Fibroblast of skin of back (primary cell): ENCODE data around the gene MCM10.
"Not testable (repeated sequence)": the region's sequence is repeated elsewhere in the genome, so short reads cannot be mapped to it uniquely, and the experiment has no call there.

ENCODE experiments used
- DNase-seq: peaks from one replicate; pipeline ENCODE4 v3.0.0-alpha.2; 2013

MCM10 gene

DNA sequence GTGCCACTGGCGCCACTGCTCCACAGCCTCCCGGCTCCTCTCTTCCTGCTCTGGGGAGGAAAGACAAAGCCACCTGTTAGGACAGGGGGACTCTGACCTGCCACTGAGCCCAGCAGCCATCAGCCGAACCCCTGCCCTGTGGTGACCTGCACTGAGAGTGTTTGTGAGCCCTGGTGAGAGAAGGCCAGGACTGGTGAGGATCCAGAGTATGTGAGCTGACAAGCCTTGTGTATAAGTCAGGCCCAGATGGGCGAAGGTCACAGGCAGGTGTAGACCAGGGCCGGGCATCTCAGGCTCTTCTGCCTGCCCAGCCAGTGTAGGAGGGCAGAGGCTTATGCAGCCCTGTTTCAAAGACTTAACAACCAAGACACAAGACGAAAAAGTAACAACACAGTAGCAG, 60.8 kb downstream of the MCM10 start:
- no peak for DNase-seq

DNA sequence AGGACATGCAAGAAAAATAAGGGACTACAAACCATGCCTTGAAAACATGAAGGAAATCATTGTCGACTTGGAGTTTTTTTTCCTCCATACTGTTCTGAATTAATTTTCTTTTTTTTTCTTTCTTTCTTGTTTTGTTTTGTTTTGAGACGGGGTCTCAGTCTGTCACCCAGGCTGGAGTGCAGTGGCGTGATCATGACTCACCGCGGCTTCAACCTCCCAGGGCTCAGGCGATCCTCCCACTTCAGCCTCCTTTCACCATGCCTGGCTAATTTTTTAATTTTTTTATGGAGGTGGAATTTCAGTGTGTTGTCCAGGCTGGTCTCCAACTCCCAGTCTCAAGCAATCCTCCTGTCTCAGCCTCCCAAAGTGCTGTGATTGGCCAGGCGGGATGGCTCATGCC, 61.2 kb downstream of the MCM10 start:
- DNase-seq, result no peak

DNA sequence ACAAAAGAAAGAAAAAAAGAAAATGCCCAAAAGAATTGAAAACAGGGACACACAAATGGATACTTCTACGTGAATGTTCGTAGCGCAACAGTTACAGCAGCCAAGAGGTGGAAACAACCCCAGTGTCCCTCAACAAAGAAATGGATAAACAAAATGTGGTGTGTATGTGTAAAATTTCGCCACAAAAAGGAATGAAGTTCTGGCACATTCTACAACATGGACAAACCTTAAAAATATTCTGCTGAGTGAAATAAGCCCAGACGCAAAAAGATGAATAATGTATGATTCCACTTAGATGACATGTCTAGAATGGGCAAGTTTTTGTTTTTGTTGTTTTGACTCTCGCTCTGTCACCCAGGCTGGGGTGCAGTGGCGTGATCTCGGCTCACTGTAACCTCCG, 61.9 kb downstream of the MCM10 start:
- DNase-seq, result no peak

DNA sequence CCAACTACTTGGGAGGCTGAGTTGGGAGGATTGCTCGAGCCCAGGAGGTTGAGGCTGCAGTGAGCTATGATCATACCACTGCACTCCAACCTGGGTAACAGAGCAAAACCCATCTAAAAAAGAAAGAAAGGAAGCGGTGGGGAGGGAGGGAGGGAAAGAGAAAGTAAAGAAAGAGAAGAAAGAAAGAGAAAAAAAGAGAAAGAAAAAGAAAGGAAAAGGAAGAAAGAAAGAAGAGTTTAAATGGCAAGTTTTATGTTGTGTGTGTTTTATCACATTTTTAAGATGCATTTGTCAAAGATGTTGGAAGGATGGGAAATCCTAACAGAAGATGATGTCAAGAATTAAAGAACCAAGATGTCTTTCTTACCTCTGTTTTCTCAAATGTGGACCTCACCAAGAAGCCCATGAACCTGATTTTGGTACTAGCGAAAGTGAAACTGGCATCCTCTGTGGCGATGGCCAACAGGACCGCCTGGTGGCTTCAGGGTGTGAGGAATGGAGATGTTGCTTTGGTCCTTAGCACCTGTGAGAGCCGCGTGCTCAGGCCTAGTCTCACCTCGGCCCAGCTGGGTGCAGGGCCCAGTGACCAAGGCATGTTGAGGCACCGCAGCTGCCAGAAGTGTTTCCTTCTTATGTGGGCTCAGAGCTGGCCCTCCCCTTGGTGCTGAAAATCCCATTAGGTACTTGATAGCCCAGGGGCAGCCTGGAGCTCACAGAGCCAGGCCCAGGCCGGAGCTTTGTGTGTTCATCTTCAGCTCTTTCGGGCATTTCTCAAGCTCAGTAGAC, 63.0 kb downstream of the MCM10 start:
- DNase-seq, result no peak

DNA sequence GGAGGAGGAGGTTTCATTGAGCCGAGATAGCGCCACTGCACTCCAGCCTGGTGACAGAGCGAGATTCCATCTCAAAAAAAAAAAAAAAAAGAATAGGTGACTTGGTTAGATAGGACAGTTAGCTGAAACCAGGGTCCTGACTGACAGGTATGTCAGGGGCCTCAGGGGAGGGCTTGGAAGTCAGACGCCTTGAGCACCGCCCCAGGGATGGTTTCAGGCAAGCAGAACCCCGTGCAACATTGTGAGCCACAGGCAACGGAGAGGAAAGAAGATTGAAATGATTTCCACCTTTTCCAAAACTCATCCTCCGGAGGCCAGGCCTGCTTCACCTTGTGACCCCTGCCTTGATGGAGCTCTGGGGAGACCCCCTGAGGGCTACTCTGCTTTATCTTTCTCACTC, 64.2 kb downstream of the MCM10 start:
- DNase-seq, result no peak

DNA sequence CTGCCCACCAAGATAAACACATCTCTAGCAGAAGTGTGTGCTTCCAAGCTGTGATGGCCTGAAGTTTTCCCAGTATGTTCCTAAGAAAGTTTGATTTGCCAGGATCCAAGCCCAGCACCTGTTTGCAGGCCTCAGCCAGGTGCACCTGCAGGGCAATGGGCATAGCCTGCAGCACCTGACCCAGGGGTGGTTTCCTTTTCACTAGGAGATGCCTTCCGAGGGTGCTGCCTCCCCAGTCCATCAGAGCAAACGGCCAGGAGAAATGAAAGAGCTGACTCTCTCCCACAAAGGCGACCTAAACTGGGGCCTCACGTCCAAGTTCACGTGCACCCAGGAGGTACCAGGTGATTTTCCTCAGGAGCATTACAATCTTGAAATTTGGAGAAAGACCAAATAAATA, 65.7 kb downstream of the MCM10 start:
- no peak for DNase-seq

DNA sequence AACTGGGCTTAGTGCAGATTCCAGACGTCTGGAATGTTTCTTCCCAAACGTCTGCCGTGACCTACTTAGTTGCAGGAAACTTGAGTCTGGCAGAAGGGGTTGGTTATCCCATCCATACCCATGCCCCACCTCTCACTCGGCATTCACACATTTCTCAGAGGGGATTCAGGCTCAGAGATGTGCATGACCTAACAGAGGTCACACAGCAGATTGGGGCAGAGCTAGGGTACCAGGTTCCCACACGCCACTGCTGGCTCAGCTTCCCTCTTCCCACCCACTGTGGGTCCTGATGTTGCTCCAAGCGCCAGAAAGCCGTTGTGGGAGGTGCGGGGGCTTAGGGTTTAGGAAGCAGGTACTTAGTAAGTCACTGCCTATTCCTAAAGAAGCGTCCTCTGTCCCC, 69.8 kb downstream of the MCM10 start:
- no peak for DNase-seq

DNA sequence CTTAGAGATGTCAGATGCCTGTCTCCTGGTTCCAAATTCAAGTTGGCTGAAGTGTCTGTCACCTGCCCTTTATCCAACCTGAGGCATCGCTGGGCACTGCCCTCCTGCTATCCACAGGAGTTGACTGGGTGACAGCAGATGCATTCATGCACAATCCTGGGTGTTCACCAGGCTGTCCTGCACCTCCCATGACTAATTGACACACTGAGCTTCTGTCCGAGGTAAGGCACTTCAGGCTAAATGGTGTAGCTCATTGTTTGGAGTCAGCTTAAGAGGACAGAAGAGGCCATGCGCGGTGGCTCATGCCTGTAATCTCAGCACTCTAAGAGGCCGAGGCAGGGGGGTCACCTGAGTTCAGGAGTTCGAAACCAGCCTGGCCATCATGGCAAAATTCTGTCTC, 70.5 kb downstream of the MCM10 start:
- DNase-seq, result no peak

DNA sequence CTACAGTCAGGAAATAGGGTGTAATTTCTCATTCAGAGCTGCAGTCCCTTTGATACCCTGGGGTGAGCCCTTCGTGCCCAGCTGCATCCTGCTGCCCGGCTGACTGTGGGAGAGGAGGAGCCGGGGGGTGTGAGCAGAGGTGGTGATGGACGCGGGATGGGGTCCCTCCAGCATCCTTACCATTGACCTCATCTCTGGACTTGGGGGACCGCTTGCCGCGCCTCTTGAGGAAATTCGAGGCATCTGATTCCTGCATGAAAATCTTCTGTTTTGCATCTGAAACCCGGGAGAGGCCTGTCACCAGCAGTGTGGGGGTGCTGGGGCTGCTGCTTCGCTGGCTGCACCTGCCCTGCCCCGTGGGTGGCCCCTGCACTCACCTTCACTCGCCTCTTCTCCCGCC, 72.0 kb downstream of the MCM10 start:
- no peak for DNase-seq

DNA sequence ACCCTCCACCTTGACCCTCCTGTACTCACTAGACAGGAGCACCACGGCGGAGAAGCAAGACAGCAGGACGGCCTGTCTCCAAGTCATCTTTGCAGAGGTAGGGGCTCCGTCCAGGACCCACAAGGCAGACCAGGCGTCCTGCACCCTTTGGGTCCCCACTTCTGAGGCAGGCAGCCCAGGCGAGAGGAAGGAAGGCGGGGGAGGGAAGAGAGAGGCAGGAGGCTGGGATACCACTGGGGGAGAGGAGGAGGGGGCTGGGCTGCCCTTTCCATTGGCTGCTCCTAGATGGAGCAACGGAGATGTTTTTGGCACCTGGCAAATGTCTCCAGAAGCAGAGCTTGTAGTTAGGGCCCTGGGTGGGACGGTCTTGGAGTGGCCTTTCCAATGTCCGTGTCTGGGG, 72.8 kb downstream of the MCM10 start, which contains the start of gene UCMA:
Gene UCMA, minus strand, starts transcription at position 203 of the 400 bp plus-strand sequence. Its CDS starts 116 bp downstream, at position 87.
- DNase-seq, result no peak

DNA sequence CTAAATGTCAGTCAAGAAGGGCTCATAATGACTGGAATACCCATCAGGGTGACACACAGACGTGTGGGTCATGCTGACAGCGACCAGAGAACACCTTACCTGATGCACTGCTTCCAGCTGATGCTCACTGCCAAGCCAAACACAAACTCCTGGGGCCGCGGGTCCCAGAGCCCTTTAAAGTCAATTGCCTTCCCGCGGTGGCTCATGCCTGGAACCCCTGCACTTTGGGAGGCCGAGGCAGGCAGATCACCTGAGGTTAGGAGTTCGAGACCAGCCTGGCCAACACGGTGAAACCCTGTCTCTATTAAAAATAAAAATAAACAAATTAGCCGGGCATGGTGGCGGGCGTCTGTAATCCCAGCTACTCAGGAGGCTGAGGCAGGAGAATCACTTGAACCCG, 73.4 kb downstream of the MCM10 start:
- DNase-seq, result not testable (repeated sequence)

DNA sequence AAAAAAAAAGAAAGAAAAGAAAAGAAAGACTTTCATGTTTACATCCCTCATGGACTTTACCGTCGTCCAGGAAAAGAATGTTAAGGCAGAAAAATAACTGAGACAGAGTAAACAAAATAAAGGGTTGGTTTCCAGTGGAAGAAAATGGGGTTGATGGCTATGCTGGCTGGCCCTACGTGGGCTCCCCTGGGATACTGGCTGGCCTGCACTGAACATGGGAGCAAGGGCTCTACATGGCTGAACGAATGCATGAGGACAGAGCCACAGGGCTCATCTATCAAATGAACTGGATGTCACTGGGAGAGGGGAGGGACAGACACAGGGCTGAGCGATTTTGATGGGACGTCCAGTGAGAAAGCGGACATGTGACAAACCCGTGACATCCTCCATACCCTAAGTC, 75.3 kb downstream of the MCM10 start:
- DNase-seq, result no peak

DNA sequence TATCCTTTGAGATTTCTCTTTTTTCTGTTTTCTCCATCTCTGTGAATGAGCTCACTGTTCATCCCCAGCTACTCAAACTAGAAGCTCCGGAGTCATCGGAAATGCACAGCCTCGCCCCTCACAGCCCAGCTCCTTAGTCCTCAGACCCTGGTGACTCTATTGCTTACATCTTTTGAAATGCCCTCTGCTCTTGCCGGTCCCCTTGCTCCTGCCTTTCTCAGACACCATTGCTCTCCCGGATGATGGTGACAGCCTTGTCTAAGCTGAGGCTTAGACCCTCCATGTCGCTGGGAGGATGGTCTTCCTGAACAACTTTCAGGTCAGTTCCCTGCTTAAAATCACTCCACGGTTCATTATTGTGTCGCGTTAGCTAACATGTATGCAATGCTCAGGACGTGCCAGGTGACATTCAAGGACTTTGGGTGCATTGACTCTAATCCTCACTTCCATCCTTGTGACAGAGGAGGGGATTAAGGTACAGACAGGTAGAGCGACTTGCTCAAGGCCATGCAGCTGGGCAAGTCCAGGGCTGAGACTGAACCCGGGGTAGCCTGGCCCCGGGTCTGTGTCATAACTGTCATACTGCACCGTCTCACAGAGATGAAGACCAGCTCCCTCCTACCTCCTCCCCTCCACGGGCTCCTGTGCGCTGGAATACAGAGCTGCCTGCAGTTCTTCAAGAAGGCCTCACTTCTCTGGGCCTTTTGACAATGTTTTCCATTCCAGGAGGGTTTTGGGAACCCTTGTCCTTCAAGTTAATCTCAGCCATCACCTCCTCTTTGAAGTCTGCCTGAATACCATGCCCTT, 77.1 kb downstream of the MCM10 start:
- no peak for DNase-seq

DNA sequence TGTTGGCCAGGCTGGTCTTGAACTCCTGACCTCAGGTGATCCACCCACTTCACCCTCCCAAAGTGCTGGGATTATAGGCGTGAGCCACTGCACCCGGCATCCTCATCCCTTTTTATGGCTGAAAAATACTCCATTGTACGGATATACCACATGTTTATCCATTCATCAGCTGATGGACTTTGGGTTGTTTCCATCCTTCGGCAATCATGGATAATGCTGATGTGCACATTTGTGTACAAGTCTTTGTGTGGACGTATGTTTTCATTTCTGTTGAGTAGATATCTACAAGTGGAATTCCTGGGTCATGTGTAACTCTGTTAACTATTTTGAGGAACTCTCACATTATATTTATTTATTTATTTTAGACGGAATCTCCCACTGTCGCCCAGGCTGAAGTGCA, 78.6 kb downstream of the MCM10 start:
- no peak for DNase-seq

DNA sequence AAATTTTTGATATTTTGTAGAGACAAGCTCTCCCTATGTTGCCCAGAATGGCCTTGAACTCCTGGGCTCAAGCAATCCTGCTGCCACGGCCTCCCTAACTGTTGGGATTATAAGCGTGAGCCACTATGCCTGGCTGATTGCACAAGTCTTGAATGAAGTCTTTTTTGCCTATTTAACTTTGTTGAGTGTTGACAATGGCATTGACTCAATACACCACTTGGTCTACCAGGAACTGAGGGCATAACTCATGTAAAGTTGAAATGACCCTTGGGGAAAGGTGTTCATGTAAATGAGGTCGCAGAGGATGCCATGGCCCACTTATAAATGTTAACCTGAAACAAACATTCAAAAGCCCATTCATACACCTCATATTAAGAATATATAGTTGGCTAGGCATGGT, 80.3 kb downstream of the MCM10 start:
- DNase-seq, result no peak

DNA sequence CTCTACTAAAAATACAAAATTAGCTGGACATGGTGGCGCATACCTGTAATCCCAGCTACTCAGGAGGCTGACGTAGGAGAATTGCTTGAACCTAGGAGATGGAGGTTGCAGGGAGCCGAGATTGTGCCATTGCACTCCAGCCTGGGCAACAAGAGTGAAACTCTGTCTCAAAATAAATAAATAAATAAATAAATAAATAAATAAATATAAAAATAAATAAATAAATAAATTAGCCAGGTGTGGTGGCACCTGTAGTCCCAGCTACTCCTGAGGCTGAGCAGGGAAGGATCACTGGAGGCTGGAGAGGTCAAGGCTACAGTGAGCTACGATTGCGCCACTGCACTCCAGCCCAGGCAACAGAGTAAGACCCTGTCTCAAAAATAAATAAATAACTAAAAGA, 80.9 kb downstream of the MCM10 start:
- DNase-seq, result not testable (repeated sequence)

DNA sequence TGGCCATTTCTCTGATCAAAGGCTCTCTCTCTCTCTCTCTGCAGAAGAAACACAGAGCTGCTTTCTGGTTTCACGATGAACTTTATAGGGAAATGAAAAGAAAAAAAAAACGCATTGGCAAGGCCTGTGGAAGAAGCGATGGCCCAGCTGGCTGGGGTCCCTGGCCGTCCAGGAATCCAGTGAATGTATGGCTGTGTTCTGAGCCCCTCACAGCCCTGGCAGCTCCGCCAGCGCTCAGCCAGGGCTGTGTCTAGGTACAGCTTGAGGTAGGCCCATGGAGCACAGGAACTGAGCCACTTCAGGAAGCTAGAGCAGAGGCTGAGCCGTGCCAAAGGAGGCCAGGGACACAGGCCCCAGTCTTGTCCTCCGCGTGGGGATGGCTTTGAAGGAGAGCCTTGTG, 85.9 kb downstream of the MCM10 start:
- no peak for DNase-seq

DNA sequence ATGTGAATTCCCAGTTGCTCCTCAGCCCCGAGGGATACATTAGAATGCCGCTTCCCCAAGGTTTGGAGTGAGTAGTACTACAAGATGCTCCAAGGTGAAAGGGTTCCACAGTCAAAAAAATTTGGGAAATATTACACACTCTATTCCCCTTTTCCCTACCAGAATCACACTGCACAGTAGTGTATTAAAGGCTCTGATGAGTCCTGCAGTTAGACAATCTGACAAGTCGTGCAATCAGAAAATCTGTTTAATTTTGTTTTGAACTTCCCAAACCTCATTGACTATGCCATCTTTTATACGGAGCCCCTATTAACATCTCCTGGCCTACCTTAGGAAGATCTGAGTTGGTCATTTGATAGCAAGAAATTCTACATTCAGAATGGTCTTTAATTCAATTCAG, 86.4 kb downstream of the MCM10 start:
- DNase-seq, result no peak

DNA sequence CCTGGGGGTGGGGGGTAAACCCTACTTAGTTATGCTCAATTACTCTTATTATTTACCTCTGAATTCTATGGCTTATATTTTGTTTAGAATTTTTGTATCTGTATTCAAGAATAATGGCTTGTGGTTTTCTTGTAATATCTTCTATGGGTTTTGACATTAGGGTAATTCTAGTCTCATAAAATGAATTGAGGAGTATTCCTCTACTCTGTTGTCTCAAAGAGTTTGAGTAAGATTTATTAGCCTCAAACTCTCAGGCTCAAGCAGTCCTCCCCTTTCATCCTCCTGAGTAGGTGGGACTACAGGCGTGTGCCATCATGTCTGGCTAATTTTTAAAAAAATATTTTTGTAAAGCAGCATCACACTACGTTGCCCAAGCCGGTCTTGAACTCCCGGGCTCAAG, 92.4 kb downstream of the MCM10 start:
- no peak for DNase-seq

DNA sequence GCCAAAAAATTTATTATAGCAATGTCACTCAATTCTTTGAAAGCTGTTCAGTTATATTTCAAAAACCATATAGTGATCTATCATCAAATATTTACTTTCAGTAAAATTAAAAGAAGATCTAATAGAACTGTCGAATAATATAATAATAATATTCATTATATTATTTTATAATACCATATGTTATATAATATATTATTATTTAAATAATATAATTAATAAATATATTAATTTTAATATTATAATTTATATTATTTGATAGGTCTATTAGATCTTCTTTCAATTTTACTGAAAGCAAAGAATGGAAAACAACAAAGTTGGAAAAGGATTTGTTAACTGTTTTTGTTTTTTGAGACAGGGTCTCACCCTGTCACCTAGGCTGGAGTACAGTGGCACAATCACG, 95.3 kb downstream of the MCM10 start:
- DNase-seq, result no peak

DNA sequence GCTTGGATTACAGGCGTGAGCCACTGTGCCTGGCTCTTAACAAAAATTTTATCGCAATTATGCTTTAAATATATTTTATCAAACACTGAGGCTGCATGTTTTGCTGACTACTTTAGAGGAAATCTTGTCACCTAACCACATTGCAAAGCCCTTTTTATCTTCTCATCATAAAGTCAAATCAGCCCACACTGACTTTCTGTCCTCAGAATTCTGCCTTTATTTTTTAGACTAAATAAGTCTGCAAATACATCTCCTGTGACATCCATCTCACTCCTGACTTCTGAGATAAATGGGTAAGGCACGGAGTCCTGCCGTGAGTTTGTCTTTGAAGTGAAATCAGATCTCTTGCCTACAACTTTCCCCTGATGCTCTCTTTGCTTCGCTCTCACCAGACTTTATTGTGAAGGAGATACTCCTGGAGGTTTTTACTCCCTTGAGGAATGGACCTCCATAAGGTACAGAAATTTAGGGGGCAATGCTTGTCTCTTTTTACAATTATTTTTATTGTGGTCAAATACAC, 96.3 kb downstream of the MCM10 start:
- no peak for DNase-seq
